Small intestine (tissue), 7 donors: ENCODE measurements around the gene SEC16B. TPM values are rescaled to one million over a fixed set of nuclear protein-coding genes. Genes with fewer than 3 reads are reported as not detected.

Experiments
- DNase-seq, 2 donors: peaks; one replicate each; pipeline versions ENCODE4 v3.0.0 to v3.0.0-alpha.2; 2013
- FAIRE-seq: peaks from 2 replicates; lab custom pipeline; 2012; peaks lifted over from hg19 to GRCh38; lab: Jason Lieb, UNC
- H3K27ac ChIP-seq, 3 donors: one replicate each; pipeline ENCODE4 v1.5.1; 2013; ENCODE audit warnings: low read length in 2 of 3, mild to moderate bottlenecking in 2 of 3, control low read depth in 1 of 3, inconsistent platforms in 1 of 3, low read depth in 1 of 3, moderate library complexity in 1 of 3
- H3K27me3 ChIP-seq, 3 donors: one replicate each; pipeline ENCODE4 v1.6.1; 2013; ENCODE audit warnings: low read length in 3 of 3, inconsistent platforms in 1 of 3; ENCODE audit not compliant: control insufficient read depth in 3 of 3, insufficient read depth in 3 of 3
- H3K36me3 ChIP-seq, 3 donors: one replicate each; pipeline ENCODE4 v1.6.1; 2013; ENCODE audit warnings: low read length in 3 of 3, inconsistent platforms in 1 of 3, low read depth in 1 of 3, mild to moderate bottlenecking in 1 of 3, moderate library complexity in 1 of 3; ENCODE audit not compliant: control insufficient read depth in 3 of 3, insufficient read depth in 2 of 3
- H3K4me1 ChIP-seq, 3 donors: one replicate each; pipeline ENCODE4 v1.6.1; 2013; ENCODE audit warnings: low read length in 2 of 3, inconsistent platforms in 1 of 3, low read depth in 1 of 3, mild to moderate bottlenecking in 1 of 3, moderate library complexity in 1 of 3; ENCODE audit not compliant: control insufficient read depth in 3 of 3, insufficient read depth in 2 of 3
- H3K4me3 ChIP-seq, 3 donors: one replicate each; pipeline ENCODE4 v1.5.1; 2013; ENCODE audit warnings: low read length in 3 of 3, control low read depth in 1 of 3, inconsistent platforms in 1 of 3, low read depth in 1 of 3, mild to moderate bottlenecking in 1 of 3, moderate library complexity in 1 of 3
- H3K9me3 ChIP-seq, 2 donors: one replicate each; pipeline ENCODE4 v1.6.1; 2013; ENCODE audit warnings: low read depth in 1 of 2, low read length in 1 of 2; ENCODE audit not compliant: control insufficient read depth in 2 of 2, insufficient read depth in 1 of 2
- WGBS, 3 donors: extraction: QIAGEN DNeasy Blood & Tissue Kit; methylation state at CpG; one replicate each; pipeline ENCODE4 v1.1.7; 2013; 5-methylcytosine and 5-hydroxymethylcytosine counted together
- polyA plus RNA-seq, 4 donors: library from polyadenylated mRNA; stranded (reverse) in 3 of 4; unstranded in 1 of 4; fragments of 200-250 nt in 3 of 4; fragments of 120-200 nt in 1 of 4; gene quantifications; one replicate each; pipeline versions ENCODE4 v1.2.1 to v1.2.3, GENCODE V29; 2013
- donor health status: healthy with polysubstance abuse.
- donor health status: control.
- donor health status: control.
- donor health status: Bipolar disorder and iron deficiency.
- donor health status: healthy.

SEC16B gene
- polyA plus RNA-seq, 4 donors = 10.2 to 68.0 (median 32.4) TPM

GRCh38 chr1:177944016-177944949 lies 25.6 kb downstream of the SEC16B start:
- Histone ChIP-seq H3K4me1 (no peaks in the 10 kb centered on the region), H3K9me3 (no peaks in the 10 kb centered on the region), H3K4me3 (no peak overlapping the region), H3K27ac (no peak overlapping the region), H3K27me3 (no peaks in the 10 kb centered on the region), H3K36me3 (peaks cover 0 to 56% (median 18%) of the 10 kb centered on the region in 3 donors)
- FAIRE-seq (no peak), DNase-seq (no peak)
- 73 to 87% (median 82%) methylated on average over 20 of the region's 20 CpGs for WGBS, 3 donors

- Histone ChIP-seq H3K36me3 (peaks cover 0 to 60% (median 21%) of the 10 kb centered on the region in 3 donors), H3K27me3 (no peaks in the 10 kb centered on the region), H3K4me1 (no peaks in the 10 kb centered on the region), H3K4me3 (no peak overlapping the region), H3K9me3 (no peaks in the 10 kb centered on the region), H3K27ac (no peak overlapping the region)
- 87 to 91% (median 91%) methylated on average over 5 of the region's 5 CpGs for WGBS, 3 donors
- FAIRE-seq = no peak
- no peak for DNase-seq
Measured at GRCh38 chr1:177941976-177942375, 27.9 kb downstream of the SEC16B start.

DNA sequence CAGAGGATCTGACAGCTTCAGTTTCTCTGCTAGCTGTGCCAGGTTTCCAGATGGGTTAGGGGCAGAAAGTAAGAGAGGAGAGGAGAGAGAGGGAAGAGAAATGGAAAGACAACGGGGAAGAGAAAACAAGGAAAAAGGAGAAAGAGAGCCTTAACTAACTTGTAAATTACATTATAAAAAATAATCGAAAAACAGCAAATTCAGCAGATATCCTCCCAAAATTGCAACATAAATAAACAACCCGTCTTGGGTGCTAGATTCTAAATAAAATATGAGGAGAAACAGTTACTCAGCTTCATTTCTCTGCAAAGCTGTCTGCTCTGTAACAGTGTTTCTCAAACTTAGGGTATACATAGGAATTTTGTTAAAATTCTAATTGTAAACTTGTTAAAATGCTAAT lies 29.2 kb downstream of the SEC16B start:
- Histone ChIP-seq H3K9me3 (no peaks in the 10 kb centered on the region), H3K4me3 (no peak overlapping the region), H3K36me3 (peaks cover 0 to 61% (median 23%) of the 10 kb centered on the region in 3 donors), H3K27me3 (no peaks in the 10 kb centered on the region), H3K4me1 (no peaks in the 10 kb centered on the region), H3K27ac (no peak overlapping the region)
- 65 to 82% (median 72%) methylated on average over 3 of the region's 3 CpGs for WGBS, 3 donors
- DNase-seq = no peak
- no peak for FAIRE-seq

DNA sequence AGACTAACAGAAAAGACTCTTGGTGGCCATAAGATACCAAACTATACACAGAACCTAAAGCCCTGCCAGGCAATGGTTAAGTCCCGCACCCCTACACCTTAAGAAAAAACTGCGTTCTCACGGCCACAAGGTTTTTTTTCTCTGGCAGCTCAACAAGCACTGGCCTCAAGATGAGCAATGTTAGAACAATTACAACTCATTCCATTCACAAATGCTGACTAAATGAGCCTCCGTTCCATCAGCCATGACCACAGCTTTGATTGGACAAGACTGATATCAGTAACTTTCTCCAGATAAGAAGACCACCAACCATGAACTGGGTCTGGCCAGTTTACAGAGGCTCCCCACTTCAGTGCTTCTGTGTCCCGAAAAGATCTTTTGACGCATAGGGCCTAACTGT lies 31.9 kb downstream of the SEC16B start:
- Histone ChIP-seq H3K27me3 (no peaks in the 10 kb centered on the region), H3K4me1 (no peaks in the 10 kb centered on the region), H3K4me3 (no peak overlapping the region), H3K27ac (no peak overlapping the region), H3K9me3 (no peaks in the 10 kb centered on the region), H3K36me3 (peaks cover 0 to 56% (median 25%) of the 10 kb centered on the region in 3 donors)
- FAIRE-seq (no peak), DNase-seq (no peak)
- 80 to 96% (median 93%) methylated on average over 6 of the region's 6 CpGs for WGBS, 3 donors

DNA sequence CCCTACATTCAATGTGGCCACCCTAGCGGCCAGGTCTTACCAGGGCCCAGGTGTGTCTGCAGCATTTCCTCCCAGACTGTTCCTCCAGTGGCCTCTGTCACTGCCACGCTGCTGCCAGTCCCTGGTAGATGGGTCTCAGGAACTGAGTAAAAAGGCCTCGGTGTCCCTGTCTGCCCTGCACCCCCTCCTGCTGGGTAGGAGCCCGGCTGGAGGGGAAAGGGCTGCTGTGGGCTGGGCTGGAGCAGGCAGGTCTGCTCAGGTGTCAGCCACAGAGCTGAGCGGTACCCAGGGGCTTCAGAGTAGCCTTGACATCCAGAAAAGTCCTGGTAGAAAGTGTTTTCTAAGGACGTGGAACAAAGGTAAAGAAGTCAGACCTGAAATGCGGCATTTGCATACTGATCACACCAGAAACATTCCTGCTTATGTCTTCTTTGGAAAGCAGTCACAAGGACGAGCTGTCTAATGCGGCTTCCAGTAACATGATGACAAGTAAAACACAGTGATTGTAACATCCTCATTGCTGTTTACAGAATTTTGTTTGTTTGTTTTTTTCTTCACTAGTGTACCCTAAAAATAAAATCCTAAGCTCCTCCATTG lies 32.6 kb downstream of the SEC16B start:
- no peak overlapping the region for H3K4me3 ChIP-seq
- no peaks in the 10 kb centered on the region for H3K4me1 ChIP-seq
- FAIRE-seq = no peak
- WGBS, 3 donors = 79 to 85% (median 81%) methylated on average over 9 of the region's 9 CpGs
- no peaks in the 10 kb centered on the region for H3K9me3 ChIP-seq
- DNase-seq = no peak
- H3K27me3 ChIP-seq = no peaks in the 10 kb centered on the region
- H3K36me3 ChIP-seq = peaks cover 0 to 63% (median 29%) of the 10 kb centered on the region in 3 donors
- H3K27ac ChIP-seq = no peak overlapping the region

DNA sequence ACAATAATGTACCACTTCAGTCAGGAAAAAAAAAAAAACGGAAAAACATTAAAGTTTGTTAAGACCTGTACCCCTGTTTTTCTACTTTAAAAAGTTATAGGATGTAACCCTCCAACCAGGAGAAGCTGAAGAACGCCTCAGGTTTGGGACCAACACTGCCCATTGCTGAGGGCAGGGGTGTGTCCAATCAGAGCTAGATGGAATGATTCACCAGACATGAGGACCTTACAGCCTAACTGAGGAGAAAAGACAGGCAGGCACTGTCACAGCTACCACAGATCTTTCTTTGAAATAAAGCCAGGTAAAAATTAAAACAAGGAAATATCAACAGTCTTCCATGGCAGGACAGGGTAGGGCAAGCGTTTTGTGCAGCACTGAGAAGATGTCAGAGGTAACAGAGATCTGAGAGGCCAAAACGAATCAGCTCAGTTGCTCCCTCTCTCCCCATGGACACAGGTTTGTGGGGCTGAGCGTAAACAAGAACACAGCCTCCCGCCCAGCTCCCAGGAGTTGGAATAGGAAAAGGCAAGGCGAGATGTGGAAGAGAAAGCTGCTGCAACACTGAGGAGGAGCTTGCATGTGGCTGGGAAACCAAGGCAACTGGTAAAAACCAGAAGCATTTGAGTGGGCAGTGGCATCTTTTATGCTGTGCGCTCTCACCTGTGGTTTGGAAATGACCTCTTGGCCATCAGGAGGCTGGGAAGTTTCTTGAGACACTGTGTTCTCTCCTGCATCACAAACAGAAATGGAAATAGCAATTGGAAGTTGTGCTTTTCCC lies 34.0 kb downstream of the SEC16B start:
- H3K36me3 ChIP-seq = peaks cover 0 to 58% (median 25%) of the 10 kb centered on the region in 3 donors

GRCh38 chr1:177934927-177935326 lies 34.9 kb downstream of the SEC16B start:
- Histone ChIP-seq H3K27ac (no peak overlapping the region), H3K9me3 (no peaks in the 10 kb centered on the region), H3K4me1 (no peaks in the 10 kb centered on the region), H3K4me3 (no peak overlapping the region), H3K36me3 (peaks cover 0 to 52% (median 27%) of the 10 kb centered on the region in 3 donors), H3K27me3 (no peaks in the 10 kb centered on the region)
- DNase-seq (no peak), FAIRE-seq (no peak)
- 86 to 97% (median 86%) methylated on average over 3 of the region's 3 CpGs for WGBS, 3 donors

More for the DNA sequence above, 34.0 kb downstream of the SEC16B start:
- H3K9me3 ChIP-seq = no peaks in the 10 kb centered on the region
- no peak overlapping the region for H3K27ac ChIP-seq
- no peak overlapping the region for H3K4me3 ChIP-seq
- DNase-seq (no peak), FAIRE-seq (no peak)
- H3K4me1 ChIP-seq = no peaks in the 10 kb centered on the region
- WGBS, 3 donors = 81 to 90% (median 87%) methylated on average over 8 of the region's 8 CpGs
- no peaks in the 10 kb centered on the region for H3K27me3 ChIP-seq

DNA sequence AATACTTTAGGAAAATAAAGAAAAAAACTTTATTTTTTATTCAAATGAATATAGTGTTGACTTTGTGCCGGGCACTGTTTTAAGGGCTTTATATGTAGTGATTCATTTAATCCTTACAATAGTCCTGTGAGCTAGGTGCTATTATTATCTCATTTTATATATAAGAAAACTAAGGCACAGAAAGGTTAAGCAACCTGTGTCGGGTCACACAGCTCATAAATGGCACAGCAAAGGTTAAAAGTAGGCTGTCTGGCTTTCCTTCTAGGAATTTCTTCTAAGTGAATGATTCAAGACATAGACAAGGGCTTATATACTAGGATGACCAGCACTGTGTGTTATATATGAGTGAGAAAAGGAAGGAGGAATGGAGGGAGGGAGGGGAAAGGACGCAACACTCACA lies 35.4 kb downstream of the SEC16B start:
- Histone ChIP-seq H3K27me3 (no peaks in the 10 kb centered on the region), H3K4me3 (no peak overlapping the region), H3K36me3 (peaks cover 0 to 53% (median 31%) of the 10 kb centered on the region in 3 donors), H3K4me1 (no peaks in the 10 kb centered on the region), H3K9me3 (no peaks in the 10 kb centered on the region), H3K27ac (no peak overlapping the region)
- FAIRE-seq = no peak
- no peak for DNase-seq
- WGBS, 3 donors = 84 to 96% (median 93%) methylated on average over 3 of the region's 3 CpGs
